OCI-LY7 (cell line): ENCODE measurements around the gene RTL3. TPM values are rescaled to one million over a fixed set of nuclear protein-coding genes. Genes with fewer than 3 reads are reported as not detected.

Experiments used
- BruUV-seq: library from RNA; stranded (reverse); fragments of 400-500 nt; replicated peaks from 2 replicates; lab custom pipeline; 2021; lab: Mats Ljungman, UMichigan
- CTCF ChIA-PET: fragments of 300-600 bp; sonication (Branson Sonifier 250); formaldehyde crosslinking; loops from one replicate; lab custom pipeline; 2022; ENCODE audit warnings: antibody characterized with exemption; ENCODE audit not compliant: unreplicated experiment; lab: Charles Lee
- POLR2A ChIA-PET: fragments of 300-600 bp; sonication (Branson Sonifier 250); formaldehyde crosslinking; loops from one replicate; lab custom pipeline; 2022; ENCODE audit warnings: antibody characterized with exemption; lab: Charles Lee
- DNase-seq: peaks from one replicate; pipeline ENCODE4 v3.0.0-alpha.2; 2015; ENCODE audit warnings: low spot score
- H2AFZ ChIP-seq: fragments of 200-600 bp; sonication (generic), shearing (Covaris generic); 2 replicates; pipeline ENCODE4 v1.6.1; 2014; ENCODE audit warnings: mild to moderate bottlenecking, antibody characterized with exemption, low read length, moderate library complexity
- H3K27ac ChIP-seq: fragments of 200-600 bp; sonication (generic); 2 replicates; pipeline ENCODE4 v1.5.1; 2014; ENCODE audit warnings: mixed run types, low read depth, mild to moderate bottlenecking, moderate library complexity, low read length, inconsistent platforms; ENCODE audit not compliant: poor library complexity, severe bottlenecking
- H3K36me3 ChIP-seq: fragments of 200-600 bp; sonication (generic); 2 replicates; pipeline ENCODE4 v1.6.1; 2014; ENCODE audit warnings: mild to moderate bottlenecking, antibody characterized with exemption, low read length, moderate library complexity, mixed read lengths; ENCODE audit not compliant: insufficient read depth
- H3K4me1 ChIP-seq: fragments of 200-600 bp; sonication (generic); 2 replicates; pipeline ENCODE4 v1.5.1; 2014; ENCODE audit warnings: mild to moderate bottlenecking, low read length; ENCODE audit not compliant: insufficient read depth, poor library complexity, severe bottlenecking
- H3K4me2 ChIP-seq: fragments of 200-600 bp; sonication (generic); 2 replicates; pipeline ENCODE4 v1.6.1; 2014; ENCODE audit warnings: mild to moderate bottlenecking, low read length
- H3K4me3 ChIP-seq: fragments of 200-600 bp; sonication (generic); 2 replicates; pipeline ENCODE4 v1.5.1; 2014; ENCODE audit warnings: mild to moderate bottlenecking, low read depth, low read length; ENCODE audit not compliant: poor library complexity, severe bottlenecking
- H3K79me2 ChIP-seq: fragments of 200-600 bp; sonication (generic); 2 replicates; pipeline ENCODE4 v1.6.1; 2016; ENCODE audit warnings: low read depth, mild to moderate bottlenecking, low read length, moderate library complexity, mixed read lengths; ENCODE audit not compliant: insufficient read depth
- H3K9me2 ChIP-seq: fragments of 200-600 bp; sonication (generic); 2 replicates; pipeline ENCODE4 v1.6.1; 2016; ENCODE audit warnings: mild to moderate bottlenecking, low read length, mixed read lengths; ENCODE audit not compliant: insufficient read depth
- H3K9me3 ChIP-seq: fragments of 200-600 bp; sonication (generic); 2 replicates; pipeline ENCODE4 v1.6.1; 2014; ENCODE audit warnings: mild to moderate bottlenecking, mixed run types, low read length, mixed read lengths
- H4K20me1 ChIP-seq: fragments of 200-600 bp; sonication (generic); 2 replicates; pipeline ENCODE4 v1.6.1; 2014; ENCODE audit warnings: mild to moderate bottlenecking, antibody characterized with exemption, low read length, moderate library complexity, mixed read lengths; ENCODE audit not compliant: insufficient read depth
- EZH2phosphoT487 ChIP-seq: fragments of 200-600 bp; sonication (generic); IDR thresholded peaks from 2 replicates; pipeline ENCODE4 v1.6.1; 2018; ENCODE audit warnings: low read depth, borderline replicate concordance, mild to moderate bottlenecking, mixed run types, antibody characterized with exemption, low read length, moderate library complexity, mixed read lengths
- intact Hi-C: fragments of 100-400 bp; cut with micrococcal nuclease; formaldehyde crosslinking; loops from one replicate; pipeline ENCODE4 v1.10.0; 2022; ENCODE audit not compliant: unreplicated experiment
- total RNA-seq, 2 experiments: library from RNA; depleted of rRNA in 1 of 2; stranded (reverse); fragments of >200 nt in 1 of 2; shearing (Covaris generic) in 1 of 2; gene quantifications; 2 replicates each; pipeline ENCODE4 v1.2.3, GENCODE V29; 2014 to 2022
- TF ChIP-seq, protein P1 (sequence below): fragments of 200-600 bp; sonication (generic); conservative IDR thresholded peaks from 2 replicates; pipeline ENCODE4 v1.5.1; 2014; ENCODE audit warnings: mild to moderate bottlenecking, antibody characterized with exemption, low read length, moderate library complexity, mixed read lengths

Gene RTL3
- total RNA-seq, 2 experiments from 2014 or later, result not detected

GRCh38 chrX:78708262-78708661, 49.1 kb upstream of the RTL3 start:
- Histone ChIP-seq H2AFZ (no peak overlapping the region), H3K9me2 (no peaks in the 10 kb centered on the region), H3K4me3 (no peak overlapping the region), H3K79me2 (no peaks in the 10 kb centered on the region), H3K4me1 (no peaks in the 10 kb centered on the region), H3K4me2 (no peak overlapping the region), H3K9me3 (no peaks in the 10 kb centered on the region), H4K20me1 (no peaks in the 10 kb centered on the region), H3K36me3 (no peaks in the 10 kb centered on the region), H3K27ac (no peak overlapping the region)
- POLR2A ChIA-PET, result interaction anchor here (0.5 kb wide), 1 partner anchor 216 kb away, joined by 3 read pairs; no protein-coding TSS in a partner anchor
- TF ChIP-seq EZH2phosphoT487, result no peak
- TF ChIP-seq, protein P1, sequence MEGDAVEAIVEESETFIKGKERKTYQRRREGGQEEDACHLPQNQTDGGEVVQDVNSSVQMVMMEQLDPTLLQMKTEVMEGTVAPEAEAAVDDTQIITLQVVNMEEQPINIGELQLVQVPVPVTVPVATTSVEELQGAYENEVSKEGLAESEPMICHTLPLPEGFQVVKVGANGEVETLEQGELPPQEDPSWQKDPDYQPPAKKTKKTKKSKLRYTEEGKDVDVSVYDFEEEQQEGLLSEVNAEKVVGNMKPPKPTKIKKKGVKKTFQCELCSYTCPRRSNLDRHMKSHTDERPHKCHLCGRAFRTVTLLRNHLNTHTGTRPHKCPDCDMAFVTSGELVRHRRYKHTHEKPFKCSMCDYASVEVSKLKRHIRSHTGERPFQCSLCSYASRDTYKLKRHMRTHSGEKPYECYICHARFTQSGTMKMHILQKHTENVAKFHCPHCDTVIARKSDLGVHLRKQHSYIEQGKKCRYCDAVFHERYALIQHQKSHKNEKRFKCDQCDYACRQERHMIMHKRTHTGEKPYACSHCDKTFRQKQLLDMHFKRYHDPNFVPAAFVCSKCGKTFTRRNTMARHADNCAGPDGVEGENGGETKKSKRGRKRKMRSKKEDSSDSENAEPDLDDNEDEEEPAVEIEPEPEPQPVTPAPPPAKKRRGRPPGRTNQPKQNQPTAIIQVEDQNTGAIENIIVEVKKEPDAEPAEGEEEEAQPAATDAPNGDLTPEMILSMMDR, result peak; percentile 38; the same call in 1 of the 2 replicates
- CTCF ChIA-PET, result no interaction called here
- intact Hi-C loops, result no loop called here
- BruUV-seq, result no TSS peak
- no peak for DNase-seq

- no peaks in the 10 kb centered on the region for H3K9me3 ChIP-seq
- POLR2A ChIA-PET, result no interaction called here
- H3K27ac ChIP-seq, result no peak overlapping the region
- no peaks in the 10 kb centered on the region for H3K9me2 ChIP-seq
- TF ChIP-seq, protein P1, result no peak
- no peak for TF ChIP-seq EZH2phosphoT487
- H3K79me2 ChIP-seq, result no peaks in the 10 kb centered on the region
- no peak overlapping the region for H3K4me3 ChIP-seq
- intact Hi-C loops, result no loop called here
- H3K36me3 ChIP-seq, result no peaks in the 10 kb centered on the region
- DNase-seq, result no peak
- H4K20me1 ChIP-seq, result no peaks in the 10 kb centered on the region
- H3K4me1 ChIP-seq, result no peaks in the 10 kb centered on the region
- H2AFZ ChIP-seq, result no peak overlapping the region
- no TSS peak for BruUV-seq
- CTCF ChIA-PET, result no interaction called here
- no peak overlapping the region for H3K4me2 ChIP-seq
Measured at GRCh38 chrX:78706071-78706470, 46.9 kb upstream of the RTL3 start.

DNA sequence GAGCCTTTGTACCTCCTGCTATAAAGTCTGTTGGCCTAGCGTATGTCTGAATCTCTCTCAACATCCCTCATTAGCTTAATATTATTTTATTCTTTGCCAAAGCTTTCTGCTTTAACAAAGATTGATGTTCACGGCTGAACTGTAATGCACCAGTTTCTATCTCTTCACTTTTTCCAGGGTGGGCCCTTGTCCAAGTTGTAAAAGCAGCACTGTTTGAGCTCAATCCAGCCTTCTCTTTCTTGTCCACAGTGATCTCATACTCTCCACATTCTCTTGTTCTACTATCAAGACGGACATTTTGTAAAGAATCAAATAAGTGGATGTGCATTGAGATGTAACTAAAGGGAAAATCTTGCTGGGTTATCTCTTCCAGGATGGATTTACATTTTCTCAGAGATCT, 34.4 kb upstream of the RTL3 start:
- ChIA-PET CTCF (no interaction called here), POLR2A (no interaction called here)
- no peak for DNase-seq
- no peaks in the 10 kb centered on the region for H3K36me3 ChIP-seq
- no peaks in the 10 kb centered on the region for H3K9me3 ChIP-seq
- no peaks in the 10 kb centered on the region for H3K9me2 ChIP-seq
- no peaks in the 10 kb centered on the region for H3K4me1 ChIP-seq
- BruUV-seq, result no TSS peak
- H3K4me3 ChIP-seq, result no peak overlapping the region
- no peak overlapping the region for H3K4me2 ChIP-seq
- no peaks in the 10 kb centered on the region for H3K79me2 ChIP-seq
- no peak overlapping the region for H3K27ac ChIP-seq
- H2AFZ ChIP-seq, result no peak overlapping the region
- TF ChIP-seq, protein P1, result no peak
- no peak for TF ChIP-seq EZH2phosphoT487
- no peaks in the 10 kb centered on the region for H4K20me1 ChIP-seq
- intact Hi-C loops, result no loop called here
